ENCODE results near the gene STIP1. TPM values are rescaled to one million over a fixed set of nuclear protein-coding genes. Genes with fewer than 3 reads are reported as not detected.
"Not testable (repeated sequence)": the region's sequence is repeated elsewhere in the genome, so short reads cannot be mapped to it uniquely, and the experiment has no call there.

The STIP1 gene
- total RNA-seq, 1 donor from 2014 or later, result 115 TPM

DNA sequence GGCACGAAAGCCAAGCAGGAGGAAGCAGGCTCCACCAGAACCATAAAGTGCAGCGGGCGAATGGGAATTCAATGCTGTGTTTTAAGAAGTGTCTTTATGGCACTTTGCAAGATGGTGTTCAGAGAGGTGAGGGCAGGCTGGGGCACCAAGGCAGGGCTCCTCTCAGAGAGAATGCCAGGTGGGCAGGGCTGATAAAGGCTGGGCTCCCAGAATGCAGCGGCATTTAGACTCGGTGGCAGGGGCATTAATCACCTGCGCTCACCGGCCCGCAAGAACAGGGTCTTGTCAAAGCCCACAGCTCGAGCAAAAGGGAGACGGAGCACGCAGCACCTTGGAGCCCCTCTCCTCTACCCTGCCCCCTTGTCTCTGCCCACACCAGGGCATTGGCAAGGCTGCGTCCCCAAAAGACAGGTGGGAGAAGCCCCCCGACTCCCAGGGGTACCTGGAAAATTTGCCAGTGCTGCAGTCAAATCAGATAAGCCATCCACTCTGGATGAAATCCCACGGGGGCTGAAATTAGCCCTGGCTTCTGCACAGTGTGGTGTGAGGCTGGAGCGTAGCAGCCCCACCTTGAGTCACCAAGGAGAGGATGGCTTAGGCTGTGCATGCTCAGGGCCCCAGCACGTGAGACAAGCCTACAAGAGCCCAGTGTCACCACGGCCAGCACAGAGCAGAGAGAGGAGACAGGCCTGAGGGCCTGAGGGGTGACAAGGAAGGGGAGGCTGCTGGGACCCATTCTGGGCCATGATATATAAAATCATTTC lies 28.2 kb upstream of the STIP1 start:
- no peak for DNase-seq (ENCODE audit: low spot score)

DNA sequence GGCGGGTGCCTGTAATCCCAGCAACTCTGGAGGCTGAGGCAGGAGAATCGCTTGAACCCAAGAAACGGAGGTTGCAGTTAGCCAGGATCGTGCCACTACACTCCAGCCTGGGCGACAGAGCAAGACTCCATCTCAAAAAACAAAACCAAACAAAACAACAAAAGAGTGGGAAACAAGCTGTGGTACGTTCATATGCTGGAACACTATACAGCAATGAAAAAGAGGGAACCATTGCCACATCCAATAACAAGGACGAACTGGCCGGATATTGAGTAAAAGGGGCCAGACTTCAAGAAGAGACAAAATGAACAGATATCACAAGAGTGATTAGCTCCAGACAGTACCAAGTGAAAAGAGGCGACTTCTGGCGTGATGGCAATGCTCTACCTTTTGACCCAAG lies 24.9 kb upstream of the STIP1 start:
- no peak for DNase-seq (ENCODE audit: low spot score)

- DNase-seq (ENCODE audit: low spot score), result not testable (repeated sequence)
Observed at GRCh38 chr11:64162769-64163168, 23.2 kb upstream of the STIP1 start.

- DNase-seq (ENCODE audit: low spot score), result no peak
Observed at GRCh38 chr11:64163951-64164350, 22.0 kb upstream of the STIP1 start.

DNA sequence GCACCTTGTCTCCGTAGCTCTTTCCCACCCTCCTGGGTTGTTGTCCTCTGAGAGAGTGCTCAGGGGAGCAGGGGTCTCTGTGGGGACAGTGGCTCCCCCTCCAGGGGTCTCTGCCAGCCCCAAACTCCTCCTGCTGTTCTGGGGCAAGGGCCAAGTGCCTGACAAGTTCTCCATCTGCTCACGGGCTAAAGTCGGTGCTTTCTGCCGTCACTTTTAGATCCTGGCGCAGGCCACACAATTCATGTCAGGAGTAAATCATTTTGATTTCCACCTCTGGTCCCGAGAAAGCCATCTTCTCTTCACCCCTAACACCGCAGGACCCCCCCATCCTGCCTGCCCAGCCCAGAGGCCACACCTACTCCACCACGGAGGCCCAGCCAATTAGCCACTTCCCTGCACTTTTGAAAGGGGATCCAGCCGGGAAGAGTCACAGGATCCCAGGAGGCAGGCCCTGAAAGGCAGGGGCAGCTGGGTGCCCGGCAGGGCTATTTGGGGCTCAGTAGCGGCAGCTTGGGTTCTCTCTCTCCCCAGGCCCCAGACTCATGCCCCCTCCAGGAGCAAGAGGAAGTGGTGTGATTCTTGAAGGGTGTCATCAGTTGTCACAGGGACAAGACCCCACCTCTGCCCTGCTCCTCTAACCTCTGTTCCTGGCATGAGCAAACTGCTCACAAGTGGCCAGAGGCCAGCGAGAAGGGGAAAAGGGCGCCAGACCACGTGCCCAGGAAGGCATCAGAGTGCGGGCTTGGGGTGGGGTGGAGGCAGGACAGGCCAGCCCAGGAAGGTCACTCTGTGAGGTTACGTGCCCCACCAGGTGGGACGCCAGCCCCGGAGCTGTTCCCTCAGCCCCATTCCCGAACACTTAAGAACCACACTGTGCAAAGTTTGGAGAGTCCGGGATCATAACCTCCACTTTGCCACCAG lies 21.3 kb upstream of the STIP1 start:
- no peak for DNase-seq (ENCODE audit: low spot score)

DNA sequence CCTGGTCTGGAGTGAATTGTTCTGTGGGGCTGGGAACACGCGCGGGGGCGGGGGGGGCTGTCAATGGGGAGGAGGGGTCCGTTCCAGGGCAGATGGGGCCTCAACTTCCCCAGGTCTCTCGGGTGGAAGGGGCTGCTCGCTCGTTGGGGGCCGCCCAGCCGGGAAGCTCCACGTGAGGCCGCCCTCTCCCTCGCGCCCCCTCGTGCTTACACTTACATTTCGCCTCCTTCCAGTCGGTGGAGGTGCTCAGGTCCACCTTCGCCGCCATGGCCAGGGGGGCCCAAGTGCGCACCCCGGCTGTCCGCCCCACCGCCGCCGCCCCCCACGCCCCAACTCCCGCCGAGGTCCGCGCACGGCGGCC lies 20.5 kb upstream of the STIP1 start:
- DNase-seq (ENCODE audit: low spot score), result no peak

DNA sequence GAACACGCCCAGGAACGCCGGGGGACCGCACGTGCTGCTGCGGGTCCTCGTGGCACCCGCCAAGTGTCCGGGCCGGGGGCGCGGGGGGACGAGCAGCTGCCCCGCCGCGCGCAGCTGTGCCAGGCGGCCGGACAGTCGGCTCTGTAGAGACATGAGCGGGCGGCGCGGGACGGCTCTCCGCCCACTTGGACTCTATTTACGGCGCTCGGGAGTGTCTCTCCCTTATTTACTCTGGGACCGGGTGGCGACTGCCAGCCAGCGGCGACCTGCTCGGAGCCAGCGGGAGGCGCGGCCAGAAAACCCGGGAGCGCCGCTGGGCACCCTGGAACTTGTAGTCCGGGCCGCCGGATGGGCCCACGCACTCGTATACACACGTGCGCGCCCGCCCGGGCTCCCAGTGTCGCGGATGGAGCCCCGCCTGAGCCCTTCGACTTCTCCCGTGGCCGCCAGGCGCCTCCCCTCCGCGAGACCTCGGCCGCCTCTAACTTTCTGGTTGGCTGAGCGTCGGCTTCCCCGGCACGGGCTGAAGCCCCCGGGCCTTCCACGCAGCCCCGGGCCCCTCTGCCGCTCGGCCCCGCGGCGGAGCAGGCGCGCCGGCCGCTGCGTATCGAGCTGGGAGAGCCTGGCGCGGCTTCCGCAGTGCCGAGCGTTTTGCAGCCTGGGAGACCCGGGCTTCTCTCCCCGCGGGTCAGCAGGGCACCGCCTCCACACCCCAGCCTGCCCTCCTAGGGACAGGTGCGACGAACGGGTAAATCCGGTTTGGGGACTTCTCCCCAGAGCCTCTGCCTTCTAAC lies 19.9 kb upstream of the STIP1 start, which contains the start of gene MACROD1:
MACROD1 (minus strand) TSS at position 272 of the 794 bp plus-strand sequence; CDS start at position 153, 119 bp downstream.
- DNase-seq (ENCODE audit: low spot score), result peak; percentile 91

GRCh38 chr11:64170419-64170818 lies 15.6 kb upstream of the STIP1 start:
- no peak for DNase-seq (ENCODE audit: low spot score)

GRCh38 chr11:64173616-64174355 lies 12.2 kb upstream of the STIP1 start:
- DNase-seq (ENCODE audit: low spot score), result no peak

DNA sequence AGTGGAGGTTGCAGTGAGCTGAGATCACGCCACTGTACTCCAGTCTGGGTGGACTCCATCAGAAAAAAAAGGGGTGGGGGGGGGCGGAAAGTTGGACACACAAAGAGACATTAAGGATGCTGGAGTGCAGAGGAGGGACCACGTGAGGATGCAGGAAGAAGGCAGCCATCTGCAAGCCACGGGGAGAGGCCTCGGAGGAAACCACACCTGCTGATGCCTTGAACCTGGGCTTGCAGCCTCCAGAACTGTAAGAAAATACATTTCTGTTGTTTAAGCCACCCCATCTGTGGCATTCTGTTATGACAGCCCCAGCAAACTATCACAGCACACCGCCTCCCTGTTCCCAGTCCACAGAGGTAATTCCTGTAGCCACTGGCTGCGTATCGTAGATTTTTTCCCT lies 9.2 kb upstream of the STIP1 start:
- no peak for DNase-seq (ENCODE audit: low spot score)

- DNase-seq (ENCODE audit: low spot score), result no peak
Observed at GRCh38 chr11:64178203-64178602, 7.8 kb upstream of the STIP1 start.

- no peak for DNase-seq (ENCODE audit: low spot score)
Observed at GRCh38 chr11:64178951-64179639, 6.9 kb upstream of the STIP1 start.

GRCh38 chr11:64180891-64181290 lies 5.1 kb upstream of the STIP1 start:
- no peak for DNase-seq (ENCODE audit: low spot score)

DNA sequence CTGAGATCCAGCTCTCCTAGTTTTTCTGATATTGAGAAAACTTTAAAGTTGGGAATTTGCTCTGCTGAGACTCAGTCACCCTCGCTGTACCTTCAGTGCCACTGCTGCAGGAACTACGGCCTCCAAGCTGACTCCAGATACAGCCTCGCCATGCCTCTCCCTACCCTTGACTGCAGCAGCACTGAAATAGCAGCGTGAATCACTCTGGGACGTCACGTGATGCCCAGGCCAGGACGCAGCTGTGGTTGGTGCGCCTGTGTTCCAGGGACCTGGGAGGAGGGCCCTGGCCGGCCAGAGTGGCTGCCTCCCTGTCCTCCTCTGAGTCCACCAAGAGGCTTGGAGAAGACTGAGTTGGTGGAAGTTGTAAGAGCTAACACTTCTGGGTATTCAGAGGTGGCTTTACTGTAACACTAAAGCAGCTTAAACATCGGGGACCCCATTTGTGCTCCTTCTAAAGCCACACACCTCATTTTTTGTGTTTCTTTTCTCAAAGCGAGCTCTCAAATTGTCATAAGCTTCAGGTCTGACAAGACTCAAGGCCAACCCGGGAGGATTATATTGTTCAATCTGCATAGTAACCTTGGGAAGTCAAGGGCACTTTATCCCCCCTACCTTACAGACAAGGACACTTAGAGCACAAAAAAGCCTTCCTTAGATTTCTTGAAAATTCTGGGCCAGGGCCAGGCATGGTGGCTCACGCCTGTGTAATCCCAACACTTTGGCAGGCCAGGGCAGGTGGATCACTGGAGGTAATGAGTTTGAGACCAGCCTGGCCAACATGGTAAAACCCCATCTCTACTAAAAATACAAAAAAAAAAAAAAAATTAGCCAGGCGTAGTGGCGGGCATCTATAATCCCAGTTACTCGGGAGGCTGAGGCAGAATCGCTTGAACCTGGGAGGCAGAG lies 4.2 kb upstream of the STIP1 start:
- peak; percentile 94 for DNase-seq (ENCODE audit: low spot score)

DNA sequence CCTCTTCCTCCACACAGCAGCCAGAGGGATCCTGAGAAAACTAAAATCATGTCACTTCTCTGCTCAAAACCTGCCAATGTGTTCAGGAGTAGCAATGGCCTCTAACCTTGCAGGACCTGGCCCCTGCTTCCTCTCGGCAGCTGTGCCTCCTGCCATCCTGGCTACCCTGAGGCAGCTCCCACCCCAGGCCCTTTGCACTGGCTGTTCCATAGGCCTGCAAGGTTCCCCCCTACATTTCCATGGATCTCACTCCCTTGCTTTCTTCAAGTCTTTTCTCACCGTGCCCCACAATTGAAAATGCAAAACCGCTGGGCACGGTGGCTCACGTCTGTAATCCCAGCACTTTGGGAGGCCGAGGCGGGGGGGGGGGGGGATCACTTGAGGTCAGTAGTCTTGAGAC lies 2.1 kb upstream of the STIP1 start:
- DNase-seq (ENCODE audit: low spot score), result no peak

DNA sequence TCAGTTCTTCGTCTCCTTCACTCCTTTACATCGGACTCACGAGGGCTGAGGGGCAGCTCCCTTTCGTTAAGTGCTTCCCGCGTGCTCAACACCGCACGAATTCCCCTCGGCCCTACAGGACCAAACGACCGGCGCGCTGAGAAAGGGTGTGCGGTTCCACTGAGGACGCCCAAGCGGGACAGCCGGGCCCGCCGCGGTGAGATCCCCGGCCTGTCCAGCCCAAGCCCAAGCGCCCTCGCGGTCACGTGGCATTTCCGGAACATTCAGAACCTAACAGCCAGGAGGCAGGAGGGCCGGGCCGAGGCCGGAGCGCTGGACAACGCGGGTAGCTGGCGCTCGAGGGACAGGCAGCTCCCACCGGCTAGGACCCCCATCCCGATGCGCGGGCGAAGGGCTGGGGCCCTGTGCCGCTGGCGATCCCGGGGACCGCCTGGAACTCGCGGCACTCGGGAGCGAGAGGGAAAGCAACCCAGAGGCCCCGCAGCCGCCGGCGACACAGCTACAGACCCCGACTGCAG lies 737 bp upstream of the STIP1 start:
- DNase-seq (ENCODE audit: low spot score), result peak; percentile 88

GRCh38 chr11:64186492-64187165 lies 658 bp downstream of the STIP1 start:
- DNase-seq (ENCODE audit: low spot score), result no peak

GRCh38 chr11:64192434-64192833 lies 6.5 kb downstream of the STIP1 start:
- no peak for DNase-seq (ENCODE audit: low spot score)

DNA sequence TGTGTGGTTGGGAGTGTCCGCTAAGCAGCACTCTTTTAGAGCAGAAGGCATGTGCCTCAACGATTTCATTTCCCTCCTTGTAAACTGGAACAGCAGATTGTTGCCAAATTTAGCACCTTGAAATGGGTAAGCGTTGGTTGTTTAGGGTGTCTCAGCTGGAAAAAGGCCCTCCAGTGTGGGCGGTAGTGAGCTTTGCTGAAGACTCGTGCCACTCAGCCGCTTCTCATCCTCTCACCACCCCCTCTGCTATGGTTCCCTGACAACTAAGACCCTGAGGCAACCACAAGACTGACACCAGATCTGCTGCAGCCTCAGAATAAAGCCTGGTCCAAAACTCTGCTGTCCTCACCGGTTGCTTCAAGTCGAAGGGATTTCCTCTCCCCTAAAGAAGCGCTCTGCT lies 10.7 kb downstream of the STIP1 start:
- no peak for DNase-seq (ENCODE audit: low spot score)
